NCI-H345 treated with DMSO at 0.1 percent for 48 hours (cell line): ENCODE measurements around the gene DTYMK.
"Not testable (repeated sequence)": the region's sequence is repeated elsewhere in the genome, so short reads cannot be mapped to it uniquely, and the experiment has no call there.

Source experiments
- DNase-seq: peaks from one replicate; lab custom pipeline; 2025; ENCODE audit not compliant: unreplicated experiment; lab: John Stamatoyannopoulos, UW

Gene DTYMK, protein sequence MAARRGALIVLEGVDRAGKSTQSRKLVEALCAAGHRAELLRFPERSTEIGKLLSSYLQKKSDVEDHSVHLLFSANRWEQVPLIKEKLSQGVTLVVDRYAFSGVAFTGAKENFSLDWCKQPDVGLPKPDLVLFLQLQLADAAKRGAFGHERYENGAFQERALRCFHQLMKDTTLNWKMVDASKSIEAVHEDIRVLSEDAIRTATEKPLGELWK

GRCh38 chr2:241686650-241687425 is at the start of gene DTYMK:
Gene DTYMK (minus strand): TSS chr2:241686815. CDS start chr2:241686783, 32 bp downstream.
- DNase-seq, result peak; percentile 90

DNA sequence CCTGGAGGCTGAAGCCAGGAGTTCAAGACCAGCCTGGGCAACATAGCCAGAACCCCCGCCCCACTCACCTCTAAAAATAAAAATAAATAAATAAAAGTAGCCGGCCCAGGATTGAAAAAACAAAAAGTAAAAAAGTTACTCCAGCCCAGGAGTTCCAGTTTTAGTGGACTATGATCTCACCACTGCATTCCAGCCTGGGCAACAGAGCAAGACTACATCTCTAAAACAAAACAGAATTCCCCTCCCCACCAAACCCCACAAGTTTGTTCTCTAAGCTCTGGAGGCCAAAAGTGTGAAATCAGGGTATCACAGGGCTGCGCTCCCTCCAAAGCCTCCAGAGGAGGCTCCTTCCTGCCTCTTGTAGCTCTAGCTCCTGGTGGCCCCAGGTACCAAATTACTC is 49.5 kb upstream of the DTYMK start:
- DNase-seq, result no peak

DNA sequence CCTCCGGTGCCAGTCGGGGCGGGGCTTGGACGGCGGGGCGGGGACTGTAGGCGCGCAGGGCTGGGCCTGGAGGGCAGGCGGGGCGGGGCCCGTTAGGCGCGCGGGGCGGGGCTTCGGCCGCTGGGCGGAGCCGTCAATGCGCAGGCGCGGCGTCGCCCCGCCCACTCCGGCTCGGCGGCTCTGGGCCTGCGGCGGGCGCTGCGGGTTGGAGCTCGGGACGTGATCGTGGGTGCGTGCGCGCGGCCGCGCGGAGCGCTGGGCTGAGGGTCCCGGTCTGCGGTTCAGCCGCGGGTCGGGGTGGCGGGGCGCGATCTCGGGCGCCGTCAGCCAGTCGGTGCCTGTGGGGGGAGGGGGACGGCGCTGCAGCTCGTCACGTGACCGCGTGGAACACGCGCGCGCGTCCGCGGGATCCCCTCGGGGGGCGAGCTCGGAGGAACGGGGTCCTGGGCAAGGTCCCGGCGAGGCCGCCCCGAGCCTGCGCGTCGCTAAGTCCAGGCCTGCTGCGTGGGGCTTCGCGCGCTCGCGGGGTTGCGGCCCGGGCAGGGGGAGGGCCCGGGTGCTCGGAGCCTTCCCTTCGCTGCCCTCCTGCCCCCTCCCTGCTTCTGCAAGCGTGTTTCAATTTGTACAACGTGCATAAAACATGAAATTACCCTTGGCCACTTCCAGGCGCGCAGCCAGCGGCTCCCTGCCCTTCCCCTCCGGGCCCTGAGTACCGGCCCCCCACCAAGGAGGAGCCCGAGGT is 48.0 kb upstream of the DTYMK start, which contains the start of gene D2HGDH:
Gene D2HGDH (plus strand): TSS at position 164 of the 742 bp plus-strand sequence. CDS start 595 bp downstream, outside the sequence.
- DNase-seq, result peak; percentile 66

DNA sequence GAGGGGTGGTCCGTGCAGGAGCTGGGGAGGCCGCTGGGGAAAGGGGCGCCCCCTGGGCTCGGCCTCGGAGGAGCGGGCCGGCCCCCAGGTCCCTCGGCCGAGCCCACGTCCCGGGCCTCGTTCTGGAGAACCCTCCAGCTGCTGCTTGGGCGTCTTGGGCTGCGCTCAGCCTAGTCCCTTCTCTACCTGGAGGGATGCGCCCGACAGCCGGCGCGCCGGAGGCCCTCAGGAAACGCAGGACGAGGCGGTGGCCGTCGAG is 47.5 kb upstream of the DTYMK start:
- no peak for DNase-seq

DNA sequence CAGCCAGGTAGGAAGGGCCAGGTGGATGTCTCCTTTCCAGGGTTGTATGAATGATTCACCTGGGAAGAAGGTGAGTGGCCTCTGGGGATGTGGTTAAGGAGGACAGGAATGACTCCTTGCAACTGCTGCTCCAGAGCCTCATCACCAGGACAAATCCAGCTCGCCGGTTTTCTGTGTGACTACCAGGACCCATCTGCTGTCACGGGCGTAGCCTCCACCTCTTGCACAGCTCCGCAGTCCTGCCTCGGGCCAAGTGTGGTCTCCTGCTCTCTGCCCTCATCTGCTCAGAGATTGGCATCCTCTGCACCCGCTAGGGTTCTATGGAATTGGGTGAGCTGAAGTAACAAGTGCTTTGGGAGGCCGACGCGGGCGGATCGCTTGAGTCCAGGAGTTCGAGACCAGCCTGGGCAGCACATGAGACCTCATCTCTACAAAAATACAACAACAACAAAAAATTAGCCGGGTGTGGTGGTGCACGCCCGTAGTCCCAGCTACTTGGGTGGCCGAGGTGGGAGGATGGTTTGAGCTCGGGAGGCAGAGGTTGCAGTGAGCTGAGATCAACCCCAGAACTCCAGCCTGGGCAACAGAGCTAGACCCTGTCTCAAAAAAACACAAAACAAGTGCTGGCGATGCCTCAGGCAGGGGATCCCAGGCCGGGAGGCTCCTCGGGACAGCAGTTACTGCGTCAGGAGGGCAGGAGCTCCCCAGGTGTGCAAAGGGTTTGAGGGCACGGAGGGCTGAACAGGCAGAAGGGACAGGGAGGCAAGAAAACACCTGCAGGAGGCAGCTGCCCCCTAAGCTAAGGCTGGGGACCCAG is 47.0 kb upstream of the DTYMK start:
- no peak for DNase-seq

DNA sequence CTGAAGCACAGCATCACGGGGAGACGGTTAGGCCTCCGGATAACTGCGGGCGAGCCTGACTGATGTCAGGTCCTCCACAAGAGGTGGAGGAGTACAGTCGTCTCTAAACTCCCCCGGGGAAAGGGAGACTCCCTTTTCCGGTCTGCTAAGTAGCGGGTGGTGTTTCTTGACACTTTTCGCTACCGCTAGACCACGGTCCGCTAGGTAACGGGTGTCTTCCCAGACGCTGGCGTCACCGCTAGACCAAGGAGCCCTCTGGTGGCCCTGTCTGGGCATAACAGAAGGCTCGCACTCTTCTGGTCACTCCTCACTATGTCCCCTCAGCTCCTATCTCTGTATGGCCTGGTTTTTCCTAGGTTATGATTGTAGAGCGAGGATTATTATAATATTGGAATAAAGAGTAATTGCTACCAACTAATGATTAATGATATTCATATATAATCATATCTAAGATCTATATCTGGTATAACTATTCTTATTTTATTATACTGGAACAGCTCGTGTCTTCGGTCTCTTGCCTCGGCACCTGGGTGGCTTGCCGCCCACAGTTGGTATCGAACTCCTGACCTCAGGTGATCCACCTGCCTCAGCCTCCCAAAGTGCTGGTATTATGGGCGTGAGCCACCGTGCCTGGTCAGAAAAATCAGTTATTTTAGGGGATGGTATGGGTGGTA is 46.0 kb upstream of the DTYMK start:
- DNase-seq, result not testable (repeated sequence)

- DNase-seq, result no peak
Observed at GRCh38 chr2:241730671-241731293, 44.2 kb upstream of the DTYMK start.

- DNase-seq, result no peak
Observed at GRCh38 chr2:241729868-241730267, 43.3 kb upstream of the DTYMK start.

- DNase-seq, result no peak
Observed at GRCh38 chr2:241728627-241729026, 42.0 kb upstream of the DTYMK start.

- no peak for DNase-seq
Observed at GRCh38 chr2:241728000-241728399, 41.4 kb upstream of the DTYMK start.

GRCh38 chr2:241726459-241726858 is 39.8 kb upstream of the DTYMK start:
- DNase-seq, result no peak

GRCh38 chr2:241724975-241725870 is 38.6 kb upstream of the DTYMK start:
- DNase-seq, result no peak

DNA sequence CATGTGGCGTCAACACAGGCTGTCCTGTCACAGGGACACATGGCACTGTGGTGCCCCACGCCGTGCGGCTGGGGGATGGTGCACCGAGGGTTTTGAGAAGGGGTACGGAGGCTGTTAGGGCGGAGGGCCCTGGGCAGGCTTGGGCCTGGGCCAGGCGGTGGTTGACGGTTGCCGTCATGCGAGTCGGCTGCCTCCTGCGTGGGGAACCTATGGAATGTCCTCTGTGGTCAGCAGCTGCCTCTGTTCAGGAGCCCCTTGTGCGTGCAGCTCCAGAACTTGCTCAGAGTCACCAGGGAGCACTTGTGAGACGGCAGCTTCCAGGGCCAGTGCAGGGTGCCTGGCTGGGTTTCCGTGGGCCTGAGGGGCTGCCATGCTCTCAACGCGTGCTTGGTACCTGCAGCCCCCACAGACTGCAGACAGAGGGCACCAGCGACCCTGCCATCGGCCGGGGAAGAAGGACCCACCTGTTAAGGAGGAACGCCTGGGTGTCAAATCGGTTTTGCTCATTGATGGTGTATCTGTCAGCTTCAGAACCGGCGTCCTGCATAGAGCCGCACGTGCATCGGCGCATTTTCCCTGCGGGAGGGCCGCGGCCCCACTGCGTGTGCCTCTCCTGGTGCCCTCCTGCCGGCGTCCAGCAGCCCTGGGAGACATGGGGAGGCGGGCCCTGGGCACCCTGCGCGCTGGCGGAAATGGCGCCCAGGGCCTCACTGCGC is 37.8 kb upstream of the DTYMK start:
- DNase-seq, result no peak

DNA sequence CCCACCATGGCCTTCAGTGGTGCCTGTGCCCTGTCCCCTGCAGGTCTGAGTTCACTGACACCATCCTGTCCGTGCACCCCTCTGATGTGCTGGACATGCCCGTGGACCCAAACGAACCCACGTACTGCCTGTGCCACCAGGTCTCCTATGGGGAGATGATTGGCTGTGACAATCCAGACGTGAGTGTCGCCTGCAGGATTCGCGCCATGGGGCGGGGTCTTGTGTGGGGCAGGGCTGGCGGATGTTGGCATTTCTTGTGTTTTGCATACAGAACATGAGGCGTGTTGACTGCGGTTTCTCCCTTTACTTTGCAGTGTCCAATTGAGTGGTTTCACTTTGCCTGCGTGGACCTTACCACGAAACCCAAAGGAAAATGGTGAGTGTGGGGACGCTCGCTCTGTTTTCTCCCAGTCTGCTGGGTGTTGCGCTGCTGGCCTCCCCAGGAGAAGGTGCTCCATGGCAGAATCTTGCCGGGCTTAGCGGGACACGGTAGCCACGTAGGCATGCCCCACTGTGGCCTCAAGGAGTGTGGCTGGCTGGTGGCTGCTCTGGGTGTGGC is 36.4 kb upstream of the DTYMK start:
- DNase-seq, result no peak

GRCh38 chr2:241721852-241722251 is 35.2 kb upstream of the DTYMK start:
- DNase-seq, result no peak

- DNase-seq, result no peak
Observed at GRCh38 chr2:241720560-241720959, 33.9 kb upstream of the DTYMK start.

- DNase-seq, result no peak
Observed at GRCh38 chr2:241720099-241720498, 33.5 kb upstream of the DTYMK start.

- DNase-seq, result no peak
Observed at GRCh38 chr2:241719093-241719492, 32.5 kb upstream of the DTYMK start.
